Ascending aorta (tissue), 2 donors: Measurements from ENCODE around the gene ATP6V0E1. TPM values are rescaled to one million over a fixed set of nuclear protein-coding genes. Genes with fewer than 3 reads are reported as not detected.
A peak's percentile ranks its signal among the peaks of the same experiment; 100 is the strongest.

ENCODE experiments used
- DNase-seq, 2 donors: peaks; one replicate each; pipeline ENCODE4 v3.0.0-alpha.2; 2019; ENCODE audit warnings: low spot score in 2 of 2
- H3K27ac ChIP-seq, 2 donors: fragments of 200-600 bp; sonication (generic); one replicate each; pipeline ENCODE4 v1.5.1; 2016 to 2017; ENCODE audit warnings: mild to moderate bottlenecking in 1 of 2
- H3K27me3 ChIP-seq: fragments of 200-600 bp; sonication (generic); one replicate; pipeline ENCODE4 v1.5.1; 2017
- H3K36me3 ChIP-seq, 2 donors: fragments of 200-600 bp; sonication (generic); one replicate each; pipeline ENCODE4 v1.5.1; 2016
- H3K4me1 ChIP-seq, 2 donors: fragments of 200-600 bp; sonication (generic); one replicate each; pipeline ENCODE4 v1.5.1; 2016 to 2017; ENCODE audit warnings: mild to moderate bottlenecking in 1 of 2
- H3K4me3 ChIP-seq, 2 donors: fragments of 200-600 bp; sonication (generic); one replicate each; pipeline ENCODE4 v1.5.1; 2016 to 2017; ENCODE audit warnings: mild to moderate bottlenecking in 1 of 2
- H3K9me3 ChIP-seq, 2 donors: fragments of 200-600 bp; sonication (generic); one replicate each; pipeline ENCODE4 v1.5.1; 2016
- CTCF ChIP-seq, 3 experiments: fragments of 200-600 bp in 2 of 3; fragments of 450-650 bp in 1 of 3; sonication (generic) in 2 of 3; IDR thresholded peaks; one replicate each; pipeline ENCODE4 v1.5.1; 2016 to 2019; ENCODE audit warnings: antibody characterized with exemption in 3 of 3, mild to moderate bottlenecking in 1 of 3, moderate library complexity in 1 of 3
- intact Hi-C: fragments of 100-400 bp; cut with DNase I; formaldehyde crosslinking; loops from one replicate; pipeline ENCODE4 v1.15.1; 2023
- total RNA-seq: library from RNA; depleted of rRNA; stranded (reverse); fragments of >200 nt; gene quantifications from one replicate; pipeline ENCODE4 v1.1.0, GENCODE V29; 2016

ATP6V0E1 gene
- total RNA-seq, 1 donor from 2014 or later = 62.6 TPM

DNA sequence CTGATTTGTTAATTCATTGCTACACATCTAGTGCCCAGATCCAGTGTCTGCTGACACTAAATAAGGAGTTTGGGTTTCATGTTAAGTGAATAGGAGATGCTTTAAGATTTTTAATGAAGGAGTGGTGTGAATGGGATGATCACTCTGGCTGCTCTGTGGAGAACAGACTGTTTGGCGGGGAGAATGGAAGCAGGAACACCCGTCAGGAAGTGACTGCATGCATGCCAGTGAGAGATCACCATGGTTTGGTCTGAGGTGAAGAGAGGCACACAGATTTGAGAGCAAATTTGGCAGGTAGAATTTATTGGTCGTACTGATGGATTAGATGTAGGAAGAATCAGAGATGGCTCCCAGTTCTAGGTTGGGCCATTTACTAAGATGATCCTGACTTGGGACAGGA lies 19.8 kb downstream of the ATP6V0E1 start:
- Histone ChIP-seq H3K4me1 (peaks cover 8 to 20% of the 10 kb centered on the region in 2 donors), H3K27me3 (no peaks in the 10 kb centered on the region), H3K4me3 (no peak overlapping the region), H3K27ac (no peak overlapping the region), H3K9me3 (no peaks in the 10 kb centered on the region), H3K36me3 (no peaks in the 10 kb centered on the region)
- intact Hi-C loops = no loop called here
- no peak for DNase-seq
- no peak for TF ChIP-seq CTCF (IDR thresholded peaks at IDR 0.05)

GRCh38 chr5:173004013-173004412 lies 20.4 kb downstream of the ATP6V0E1 start:
- H3K27ac ChIP-seq = no peak overlapping the region
- H3K27me3 ChIP-seq = no peaks in the 10 kb centered on the region
- H3K9me3 ChIP-seq = no peaks in the 10 kb centered on the region
- H3K4me3 ChIP-seq = no peak overlapping the region
- H3K4me1 ChIP-seq = peaks cover 8 to 20% of the 10 kb centered on the region in 2 donors
- intact Hi-C loops = no loop called here
- no peak for TF ChIP-seq CTCF (IDR thresholded peaks at IDR 0.05)
- no peaks in the 10 kb centered on the region for H3K36me3 ChIP-seq
- DNase-seq = peak in 1 of 2 donors; percentile 2

DNA sequence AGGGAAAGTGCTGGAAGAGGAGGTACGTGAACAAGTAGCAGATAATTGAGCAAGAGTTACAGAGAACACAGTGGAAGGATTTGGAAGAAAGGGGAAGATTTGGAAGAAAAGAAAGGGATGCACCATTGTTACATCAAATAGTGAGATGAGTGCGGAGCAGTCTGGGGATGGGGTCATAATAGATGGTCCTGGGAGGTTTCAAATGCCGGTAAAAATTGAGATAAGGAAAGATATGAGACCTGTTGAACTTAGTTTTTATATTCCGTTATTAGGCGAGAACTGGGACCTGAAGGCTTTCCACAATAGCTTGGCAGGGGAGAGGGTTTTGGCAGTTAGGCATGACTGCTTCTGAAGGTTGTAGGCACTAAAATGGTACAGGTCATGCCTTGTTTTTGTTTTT lies 20.9 kb downstream of the ATP6V0E1 start:
- no peak overlapping the region for H3K4me3 ChIP-seq
- H3K9me3 ChIP-seq = no peaks in the 10 kb centered on the region
- no peak overlapping the region for H3K27ac ChIP-seq
- no peaks in the 10 kb centered on the region for H3K36me3 ChIP-seq
- intact Hi-C loops = no loop called here
- no peak for TF ChIP-seq CTCF (IDR thresholded peaks at IDR 0.05)
- H3K27me3 ChIP-seq = no peaks in the 10 kb centered on the region
- H3K4me1 ChIP-seq = peaks cover 7 to 16% of the 10 kb centered on the region in 2 donors
- DNase-seq = no peak

DNA sequence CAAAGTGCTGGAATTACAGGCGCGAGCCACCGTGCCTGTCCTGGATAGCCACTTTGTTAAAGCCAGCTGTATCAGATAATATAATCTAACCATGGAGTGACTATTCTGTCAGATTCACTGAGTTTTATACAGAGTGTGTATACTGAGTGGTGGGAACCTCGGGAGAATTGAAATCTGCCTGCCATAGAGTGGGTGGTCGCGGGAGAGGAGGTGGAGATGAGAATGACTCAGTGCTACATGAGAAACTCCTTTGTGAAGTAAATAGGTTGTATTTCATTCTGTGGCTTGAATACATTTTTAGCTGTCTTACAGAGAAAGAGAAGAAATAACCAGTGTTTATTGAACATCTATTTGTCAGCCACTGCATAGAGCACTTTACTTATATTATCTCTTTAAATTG lies 26.4 kb downstream of the ATP6V0E1 start:
- intact Hi-C loops = no loop called here
- H3K4me3 ChIP-seq = no peak overlapping the region
- no peaks in the 10 kb centered on the region for H3K9me3 ChIP-seq
- no peaks in the 10 kb centered on the region for H3K36me3 ChIP-seq
- no peak overlapping the region for H3K27ac ChIP-seq
- no peaks in the 10 kb centered on the region for H3K27me3 ChIP-seq
- peak in 1 of 2 donors; percentile 24 for DNase-seq
- H3K4me1 ChIP-seq = peaks cover 0 to under 1% of the 10 kb centered on the region in 2 donors
- TF ChIP-seq CTCF (IDR thresholded peaks at IDR 0.05) = no peak

DNA sequence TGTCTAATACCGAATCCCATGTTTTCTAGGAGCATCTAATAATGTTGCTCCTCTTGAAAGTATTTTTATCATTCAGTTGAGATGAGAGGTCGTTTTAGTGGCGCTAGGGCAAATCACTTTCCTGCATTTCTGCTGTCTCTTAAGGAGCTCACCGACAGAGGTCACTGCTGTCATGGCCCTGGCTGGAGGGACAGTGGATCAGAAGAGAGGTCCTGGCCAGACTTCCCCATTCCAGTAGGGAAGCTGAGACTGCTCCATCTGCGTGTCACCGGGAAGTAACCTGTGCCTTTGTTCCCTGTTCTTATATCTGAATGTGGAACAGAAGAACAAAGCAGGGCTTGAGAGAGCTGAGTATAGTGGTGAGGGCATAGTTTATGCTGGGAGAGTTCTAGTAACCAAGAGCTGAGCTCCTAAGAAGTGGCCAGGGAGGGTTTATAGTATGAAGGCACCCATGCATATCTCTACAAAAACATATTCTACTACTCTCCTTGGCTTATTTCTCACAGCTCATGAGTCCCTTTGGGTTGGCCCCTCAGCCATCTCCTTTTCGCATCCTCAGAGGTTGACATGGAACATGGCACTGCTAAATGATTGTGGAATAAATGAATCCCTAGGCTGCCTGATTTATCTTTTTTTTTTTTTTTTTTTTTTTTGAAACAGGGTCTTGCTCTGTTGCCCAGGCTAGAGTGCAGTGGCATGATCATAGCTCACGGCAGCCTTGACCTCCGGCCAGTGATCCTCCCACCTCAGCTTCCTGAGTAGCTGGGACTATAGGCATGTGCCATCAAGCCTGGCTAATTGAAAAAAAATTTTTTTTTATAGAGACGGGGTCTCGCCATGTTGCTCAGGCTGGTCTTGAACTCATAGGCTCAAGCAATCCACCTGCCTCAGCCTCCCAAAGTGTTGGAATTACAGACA lies 27.2 kb downstream of the ATP6V0E1 start:
- peak; percentile 39 to 57 (median 44) for TF ChIP-seq CTCF (IDR thresholded peaks at IDR 0.05)
- H3K4me1 ChIP-seq = peaks cover under 1 to 9% of the 10 kb centered on the region in 2 donors
- no peaks in the 10 kb centered on the region for H3K36me3 ChIP-seq
- peak overlapping the region in 1 of 2 donors; percentile 11 for H3K27ac ChIP-seq
- no peak overlapping the region for H3K4me3 ChIP-seq
- intact Hi-C loops = no loop called here
- no peaks in the 10 kb centered on the region for H3K27me3 ChIP-seq
- no peaks in the 10 kb centered on the region for H3K9me3 ChIP-seq
- DNase-seq = peak in 1 of 2 donors; percentile 69
